Measurements from ENCODE around the gene HTR3A.

HTR3A gene

DNA sequence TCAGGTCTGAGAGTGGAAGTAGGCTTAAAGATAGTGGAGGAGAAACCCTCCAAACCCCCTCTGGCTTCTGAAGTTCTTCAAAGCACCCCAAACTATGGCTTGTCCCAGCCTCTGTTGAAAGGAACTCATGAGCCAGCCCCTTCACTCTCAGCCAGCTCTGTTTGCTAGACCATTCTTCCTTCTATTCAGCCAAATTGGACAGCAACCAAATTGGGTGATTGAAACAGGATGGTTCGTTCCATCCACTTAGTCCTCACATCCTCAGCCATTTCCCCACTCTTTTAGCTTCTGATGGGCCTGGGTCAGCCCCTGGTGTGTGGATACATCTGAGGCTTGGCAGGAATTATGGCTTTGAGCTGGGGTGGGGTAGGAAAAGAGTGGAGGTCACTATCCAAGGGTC, 4.5 kb downstream of the HTR3A start:
- no peak for DNase-seq (ENCODE audit: low spot score)

DNA sequence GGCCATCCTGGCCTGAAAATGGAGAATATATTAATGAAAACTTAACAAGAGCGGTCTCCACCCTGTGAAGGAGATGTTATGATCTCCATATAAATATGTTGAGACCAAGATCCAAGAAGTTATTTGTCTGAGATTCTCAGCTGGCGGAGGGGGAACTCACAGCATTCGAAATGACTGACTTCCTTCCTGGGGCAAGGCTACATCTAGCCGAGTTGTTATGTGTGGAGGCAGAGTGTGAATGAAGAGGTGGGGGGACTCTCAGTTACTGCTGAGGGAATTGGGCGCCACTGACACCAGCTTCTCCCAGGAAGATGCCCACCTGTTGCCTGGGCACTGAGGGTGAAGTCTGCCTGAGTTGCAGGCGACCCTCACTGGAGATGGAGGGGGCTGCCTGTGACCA, 5.9 kb downstream of the HTR3A start:
- no peak for DNase-seq (ENCODE audit: low spot score)

DNA sequence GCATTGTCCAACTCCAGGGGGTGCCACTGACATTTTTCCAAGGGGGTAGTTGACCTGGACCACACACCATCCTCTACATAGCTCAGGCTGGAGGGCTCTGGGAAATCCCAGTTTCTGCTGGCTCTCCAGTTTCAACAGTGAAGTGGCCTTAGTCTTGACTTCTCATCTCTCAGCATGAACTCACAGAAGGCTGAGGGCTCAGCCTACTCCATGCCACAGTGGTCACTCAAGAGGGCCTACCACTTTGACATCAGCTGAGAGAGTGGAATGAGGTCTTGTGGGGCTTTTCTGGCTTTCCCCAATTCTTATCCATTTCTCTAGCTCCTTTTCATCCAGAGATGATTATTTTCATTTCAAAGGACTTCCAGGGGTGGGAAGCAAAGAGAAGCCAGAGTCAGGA, 7.4 kb downstream of the HTR3A start:
- DNase-seq (ENCODE audit: low spot score): no peak

DNA sequence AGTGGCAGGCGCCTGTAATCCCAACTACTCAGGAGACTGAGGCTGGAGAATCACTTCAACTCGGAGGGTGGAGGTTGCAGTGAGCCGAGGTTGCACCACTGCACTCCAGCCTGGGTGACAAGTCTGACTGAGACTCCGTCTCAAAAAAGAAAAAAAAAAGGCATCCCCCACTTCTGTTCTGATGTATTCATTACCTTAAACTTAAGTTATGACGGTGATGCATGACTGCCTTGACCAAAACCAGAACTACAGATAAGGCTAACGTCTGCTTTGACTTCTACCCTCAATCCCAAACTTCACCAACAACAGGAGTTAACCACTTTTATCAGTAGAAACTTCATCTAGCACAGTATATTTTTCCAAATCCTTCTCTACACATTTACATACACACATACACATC, 9.9 kb downstream of the HTR3A start:
- DNase-seq (ENCODE audit: low spot score): no peak

DNA sequence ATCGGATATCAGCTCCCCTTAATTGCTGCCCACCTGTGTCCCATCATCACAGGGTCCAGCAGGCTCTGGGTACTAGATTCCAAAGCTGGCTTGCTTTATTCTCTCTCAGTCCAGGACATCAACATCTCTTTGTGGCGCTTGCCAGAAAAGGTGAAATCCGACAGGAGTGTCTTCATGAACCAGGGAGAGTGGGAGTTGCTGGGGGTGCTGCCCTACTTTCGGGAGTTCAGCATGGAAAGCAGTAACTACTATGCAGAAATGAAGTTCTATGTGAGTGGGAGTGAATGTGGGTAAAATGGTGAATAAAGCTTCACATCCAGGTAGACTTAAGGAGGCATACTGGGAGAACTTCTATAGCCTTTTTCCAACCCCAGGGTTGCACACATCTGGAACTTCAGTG, 11.0 kb downstream of the HTR3A start:
- DNase-seq (ENCODE audit: low spot score): no peak

DNA sequence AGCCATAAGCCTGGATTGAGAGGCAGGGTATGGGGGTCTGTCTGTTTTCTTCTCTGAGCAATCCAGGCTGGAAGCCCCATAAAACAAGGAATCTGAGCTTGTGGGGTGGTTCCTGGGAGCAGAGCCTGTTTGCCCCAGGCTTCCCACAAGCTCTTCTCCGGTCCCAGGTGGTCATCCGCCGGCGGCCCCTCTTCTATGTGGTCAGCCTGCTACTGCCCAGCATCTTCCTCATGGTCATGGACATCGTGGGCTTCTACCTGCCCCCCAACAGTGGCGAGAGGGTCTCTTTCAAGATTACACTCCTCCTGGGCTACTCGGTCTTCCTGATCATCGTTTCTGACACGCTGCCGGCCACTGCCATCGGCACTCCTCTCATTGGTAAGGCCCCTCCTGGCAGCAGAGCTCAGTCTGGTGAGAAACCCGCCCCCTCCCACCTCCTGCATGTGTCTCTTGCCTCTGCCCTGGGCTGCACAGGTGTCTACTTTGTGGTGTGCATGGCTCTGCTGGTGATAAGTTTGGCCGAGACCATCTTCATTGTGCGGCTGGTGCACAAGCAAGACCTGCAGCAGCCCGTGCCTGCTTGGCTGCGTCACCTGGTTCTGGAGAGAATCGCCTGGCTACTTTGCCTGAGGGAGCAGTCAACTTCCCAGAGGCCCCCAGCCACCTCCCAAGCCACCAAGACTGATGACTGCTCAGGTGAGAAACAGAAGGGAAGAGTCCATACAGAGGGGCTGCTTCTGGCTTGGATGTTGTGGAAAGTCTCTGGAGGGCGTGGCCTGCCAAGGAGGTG, 11.6 kb downstream of the HTR3A start:
- no peak for DNase-seq (ENCODE audit: low spot score)

DNA sequence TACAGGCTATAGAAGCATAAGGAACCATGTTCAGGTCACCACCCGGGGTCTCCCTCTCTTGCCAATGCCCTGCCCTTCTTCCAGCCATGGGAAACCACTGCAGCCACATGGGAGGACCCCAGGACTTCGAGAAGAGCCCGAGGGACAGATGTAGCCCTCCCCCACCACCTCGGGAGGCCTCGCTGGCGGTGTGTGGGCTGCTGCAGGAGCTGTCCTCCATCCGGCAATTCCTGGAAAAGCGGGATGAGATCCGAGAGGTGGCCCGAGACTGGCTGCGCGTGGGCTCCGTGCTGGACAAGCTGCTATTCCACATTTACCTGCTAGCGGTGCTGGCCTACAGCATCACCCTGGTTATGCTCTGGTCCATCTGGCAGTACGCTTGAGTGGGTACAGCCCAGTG, 14.5 kb downstream of the HTR3A start:
- DNase-seq (ENCODE audit: low spot score): no peak

DNA sequence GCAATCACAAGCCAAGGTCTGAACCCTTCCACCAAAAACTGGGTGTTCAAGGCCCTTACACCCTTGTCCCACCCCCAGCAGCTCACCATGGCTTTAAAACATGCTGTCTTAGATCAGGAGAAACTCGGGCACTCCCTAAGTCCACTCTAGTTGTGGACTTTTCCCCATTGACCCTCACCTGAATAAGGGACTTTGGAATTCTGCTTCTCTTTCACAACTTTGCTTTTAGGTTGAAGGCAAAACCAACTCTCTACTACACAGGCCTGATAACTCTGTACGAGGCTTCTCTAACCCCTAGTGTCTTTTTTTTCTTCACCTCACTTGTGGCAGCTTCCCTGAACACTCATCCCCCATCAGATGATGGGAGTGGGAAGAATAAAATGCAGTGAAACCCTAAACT, 15.0 kb downstream of the HTR3A start:
- no peak for DNase-seq (ENCODE audit: low spot score)

DNA sequence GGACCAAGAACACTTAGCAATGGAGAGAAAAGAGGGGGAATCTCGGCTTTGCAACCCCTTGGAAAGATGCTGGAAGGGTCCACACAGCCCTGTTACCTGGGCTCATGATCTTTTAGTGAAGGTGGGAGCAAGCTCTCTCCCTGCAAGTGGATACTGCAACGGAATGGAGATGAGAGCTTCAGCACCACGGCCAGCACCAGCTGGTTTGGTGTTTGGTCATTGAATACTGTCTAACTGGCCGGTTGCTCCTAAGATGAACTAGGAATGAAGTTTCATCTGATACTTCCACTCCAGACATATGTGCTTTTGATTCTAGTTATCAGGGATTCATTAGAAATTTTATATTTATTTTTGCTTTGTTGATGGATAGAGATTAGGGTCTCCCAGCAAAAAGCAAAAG, 16.3 kb downstream of the HTR3A start:
- no peak for DNase-seq (ENCODE audit: low spot score)

DNA sequence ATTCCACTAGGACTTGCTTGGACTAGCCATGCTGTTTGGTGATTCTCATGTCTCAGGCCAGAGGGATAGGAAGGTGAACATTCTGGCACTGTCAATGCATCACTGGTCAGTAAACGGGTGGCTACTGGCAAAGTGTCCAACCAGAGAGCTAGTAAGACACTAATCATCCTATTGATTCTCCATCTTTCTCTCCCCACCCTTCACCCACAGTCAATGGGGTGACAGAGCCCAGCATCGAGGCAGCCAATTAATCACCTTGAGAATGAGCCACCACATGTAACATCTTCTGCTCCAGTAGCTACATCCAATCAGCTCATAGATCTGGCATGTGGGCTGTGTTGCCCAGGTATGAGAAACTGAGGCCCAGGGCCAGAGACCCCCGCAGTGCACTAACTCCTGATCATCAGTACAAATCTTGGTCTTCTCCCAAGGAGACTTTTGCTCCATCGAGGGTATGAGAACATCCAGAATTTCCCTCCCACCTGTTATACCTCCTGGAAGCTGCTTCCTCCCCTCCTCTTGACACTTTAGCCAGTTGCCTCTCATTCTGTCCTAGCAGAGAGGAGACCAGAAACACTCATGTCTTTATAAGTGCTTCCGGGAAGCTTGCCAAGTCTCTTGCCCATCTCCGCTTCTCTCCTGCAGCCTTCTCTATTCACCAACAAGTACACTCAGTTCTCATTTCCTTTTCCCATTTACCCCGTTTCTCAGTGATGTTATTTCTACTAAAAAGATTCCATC, 17.0 kb downstream of the HTR3A start:
- no peak for DNase-seq (ENCODE audit: low spot score)

DNA sequence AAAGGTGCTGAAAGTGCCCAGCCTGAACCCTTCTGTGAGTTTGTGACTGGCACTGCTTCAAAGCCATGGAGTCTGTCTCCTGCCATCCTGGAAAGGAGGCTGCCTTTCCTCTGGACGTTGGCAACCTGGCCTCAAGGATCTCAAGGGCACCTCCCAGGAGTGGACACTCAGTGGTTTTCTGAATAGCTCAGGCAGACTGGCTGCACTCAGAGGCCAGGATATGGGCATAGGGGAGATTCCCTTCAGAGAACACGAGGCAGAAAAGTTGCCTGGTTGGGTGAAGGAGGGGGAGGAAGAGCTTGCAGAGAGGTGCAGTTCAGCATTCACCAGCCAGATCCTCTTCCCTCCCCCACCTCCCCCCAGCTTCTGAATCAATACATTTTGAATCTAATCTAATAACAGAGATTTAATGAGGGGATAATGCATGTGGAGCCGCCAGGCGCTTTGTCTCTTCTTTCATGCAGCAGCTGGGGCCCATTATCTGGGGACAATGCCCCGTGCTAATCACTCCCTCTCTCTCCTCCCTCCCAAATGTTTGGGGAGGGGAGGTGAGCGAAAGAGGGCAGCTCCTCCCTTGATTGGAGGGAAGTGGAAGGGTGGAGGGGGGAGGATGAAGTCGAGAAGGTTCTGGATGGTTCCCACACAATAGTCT, 17.7 kb downstream of the HTR3A start:
- DNase-seq (ENCODE audit: low spot score): no peak

DNA sequence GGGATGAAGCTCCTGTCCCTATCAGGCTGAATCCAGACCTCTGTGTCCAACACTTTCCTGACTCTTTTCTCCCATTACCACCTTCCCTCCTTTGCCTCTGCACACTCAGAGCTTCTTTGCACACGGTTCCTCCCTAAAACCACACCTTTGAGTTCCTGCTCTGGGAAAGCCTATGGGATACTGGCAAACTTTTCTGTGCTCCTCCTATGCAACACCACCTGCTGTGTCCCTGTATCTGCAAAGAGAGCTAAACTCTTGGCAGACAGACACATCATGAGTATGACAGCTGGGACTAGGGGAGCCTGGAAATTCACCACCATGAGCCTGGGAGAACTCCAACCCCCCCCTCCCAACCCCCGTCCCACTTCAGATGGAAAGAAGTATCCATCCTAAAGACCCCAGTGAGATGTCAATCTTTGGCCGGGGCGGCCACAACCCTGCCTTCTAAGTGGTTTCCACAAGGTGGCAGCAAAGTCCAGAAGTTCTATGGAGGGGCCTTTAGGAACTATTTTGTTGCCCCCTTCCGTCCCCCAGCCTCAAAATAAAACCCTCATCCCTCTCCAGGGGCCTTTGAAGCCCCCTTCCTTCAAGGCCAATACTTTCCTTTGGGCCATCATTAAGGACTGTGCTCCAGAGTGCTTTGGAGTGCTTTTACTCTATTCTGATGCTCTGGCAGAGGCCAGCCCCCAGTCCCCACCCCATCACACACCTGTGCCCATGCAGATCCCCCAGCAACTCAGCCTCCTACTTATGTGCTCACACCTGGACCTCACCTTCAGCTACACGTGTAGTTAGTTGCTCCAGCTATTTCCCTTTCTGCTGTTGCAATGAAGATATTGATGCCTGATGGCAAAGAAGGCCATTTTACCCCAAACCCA, 19.4 kb downstream of the HTR3A start:
- DNase-seq (ENCODE audit: low spot score): no peak

DNA sequence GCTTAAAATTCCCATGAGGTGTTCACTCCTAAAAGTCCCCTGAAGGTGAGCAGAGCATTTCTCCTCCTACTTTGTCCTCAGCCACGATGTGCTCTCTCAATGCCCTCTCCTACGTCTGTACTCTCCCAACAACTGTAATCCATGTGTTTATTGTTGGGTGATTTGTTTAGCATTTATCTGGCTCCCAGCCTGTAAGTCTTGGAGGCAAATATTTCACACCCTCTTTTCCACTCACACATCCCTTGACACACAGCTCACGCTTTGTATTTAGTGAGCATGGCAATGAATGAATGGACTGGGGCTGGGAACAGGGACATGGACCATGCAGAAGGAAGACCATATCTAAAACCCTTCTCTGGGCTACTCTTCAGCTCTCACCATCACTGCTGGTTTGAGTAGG, 22.6 kb downstream of the HTR3A start:
- no peak for DNase-seq (ENCODE audit: low spot score)

DNA sequence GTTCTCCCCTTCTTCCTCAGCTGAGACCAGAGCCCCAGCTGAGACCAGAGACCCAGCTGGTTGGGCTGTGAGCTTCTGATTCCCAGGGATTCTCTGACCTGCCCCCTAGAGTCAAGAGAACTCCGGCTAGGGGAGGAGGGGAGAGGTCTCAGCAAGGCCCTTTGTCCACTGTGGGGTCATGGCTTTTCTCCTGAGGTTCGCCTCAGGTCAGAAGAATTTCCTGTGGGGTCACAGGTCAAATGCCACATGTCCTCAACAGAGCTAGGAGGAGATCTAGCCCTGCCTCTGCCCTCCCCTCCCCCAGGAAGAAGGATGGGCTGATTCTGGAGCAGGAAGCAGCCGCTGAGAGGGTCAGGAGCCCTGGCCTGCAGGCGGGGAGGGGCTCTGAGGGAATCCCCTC, 23.7 kb downstream of the HTR3A start:
- DNase-seq (ENCODE audit: low spot score): no peak

DNA sequence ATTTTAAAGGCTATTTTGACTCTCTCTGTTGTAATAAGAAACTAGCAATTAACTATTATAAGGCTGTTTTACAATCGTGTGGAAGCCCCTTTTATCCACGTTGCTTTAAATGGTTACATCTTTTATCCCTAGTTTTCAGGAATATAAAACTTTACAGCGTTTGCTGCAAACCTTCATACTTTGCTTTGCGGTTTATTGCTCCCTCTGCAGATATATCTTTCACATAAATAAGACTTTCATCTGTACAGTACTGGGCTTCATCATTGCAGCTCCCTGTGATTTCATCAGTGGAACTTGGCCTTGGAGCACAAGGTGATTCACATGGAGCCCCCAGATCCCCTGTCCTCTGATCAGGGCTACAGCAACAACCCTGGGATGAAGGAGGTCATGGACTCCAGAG, 25.6 kb downstream of the HTR3A start:
- DNase-seq (ENCODE audit: low spot score): no peak

DNA sequence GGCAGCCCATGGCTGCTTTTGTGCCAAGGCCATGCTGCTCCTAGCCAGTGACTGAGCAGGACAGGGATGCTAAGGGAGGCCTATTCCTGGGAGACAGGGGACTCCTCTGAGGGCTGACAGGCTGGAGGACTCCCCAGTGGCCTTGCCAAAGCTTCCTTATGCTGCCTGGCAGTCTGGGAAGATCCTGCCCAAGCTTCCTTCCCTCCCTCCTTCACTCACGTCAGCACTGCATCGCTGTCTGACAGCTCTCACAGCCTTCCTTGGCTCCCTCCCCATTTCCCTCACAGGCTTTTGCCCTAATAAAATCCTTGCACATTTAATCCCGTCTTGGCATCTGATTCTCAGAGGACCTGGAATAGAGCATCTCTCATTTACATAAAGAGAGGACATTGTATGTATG, 26.5 kb downstream of the HTR3A start:
- no peak for DNase-seq (ENCODE audit: low spot score)

DNA sequence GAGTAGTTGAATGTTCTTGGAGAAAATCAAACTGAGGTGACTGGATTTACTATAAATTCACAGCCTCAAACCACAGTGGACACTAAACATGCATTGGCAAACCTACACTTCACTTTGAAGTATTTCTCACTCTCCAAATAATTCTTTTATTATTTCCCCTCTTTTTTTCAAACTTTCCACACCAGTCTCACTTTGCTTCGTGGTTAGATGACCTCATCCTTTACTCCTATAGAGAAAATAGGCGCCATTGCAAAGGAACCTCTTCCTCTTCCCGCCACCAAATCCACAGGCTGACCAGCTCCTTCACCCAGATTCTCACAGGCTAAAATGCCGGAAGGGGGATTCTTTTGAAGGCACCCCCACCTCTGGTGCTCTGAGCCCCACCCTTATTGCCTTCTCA, 33.4 kb downstream of the HTR3A start:
- DNase-seq (ENCODE audit: low spot score): no peak

DNA sequence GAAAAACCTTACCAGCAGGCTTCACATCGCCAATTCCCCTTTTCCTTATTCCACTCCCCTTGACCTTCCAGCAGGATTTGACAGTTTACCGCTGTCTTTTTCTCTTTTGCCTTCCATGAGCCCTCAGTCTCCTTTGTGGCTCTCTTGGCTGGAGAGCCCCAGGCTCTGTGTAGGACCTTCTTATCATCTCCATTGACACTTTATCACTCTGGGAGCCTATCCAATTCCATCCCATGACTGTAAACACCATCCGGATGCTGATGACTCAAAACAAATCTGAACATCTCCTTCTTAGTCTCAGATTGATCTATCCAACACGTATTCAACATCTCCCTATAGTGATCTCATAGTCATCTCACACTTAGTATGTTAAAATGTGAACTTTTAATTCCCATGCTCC, 36.0 kb downstream of the HTR3A start:
- no peak for DNase-seq (ENCODE audit: low spot score)

DNA sequence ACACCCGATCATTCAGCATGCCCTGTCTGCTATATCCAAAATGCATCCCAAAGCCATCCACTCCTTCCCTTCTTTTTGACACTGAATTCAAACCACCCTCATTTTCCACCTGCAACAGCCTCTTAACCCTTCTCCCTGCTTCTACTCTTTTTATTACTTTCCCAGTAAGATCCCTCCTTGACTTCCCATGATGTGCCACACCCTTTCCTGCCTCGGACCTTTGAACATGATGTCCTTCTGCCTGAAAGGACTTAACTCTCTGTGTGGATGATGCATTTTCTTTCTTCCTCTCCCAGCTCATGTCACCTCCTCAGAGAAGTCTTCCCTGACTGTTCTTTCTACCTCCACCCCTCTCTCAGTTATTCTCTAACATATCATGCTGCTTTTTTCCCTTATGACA, 36.5 kb downstream of the HTR3A start:
- DNase-seq (ENCODE audit: low spot score): no peak

DNA sequence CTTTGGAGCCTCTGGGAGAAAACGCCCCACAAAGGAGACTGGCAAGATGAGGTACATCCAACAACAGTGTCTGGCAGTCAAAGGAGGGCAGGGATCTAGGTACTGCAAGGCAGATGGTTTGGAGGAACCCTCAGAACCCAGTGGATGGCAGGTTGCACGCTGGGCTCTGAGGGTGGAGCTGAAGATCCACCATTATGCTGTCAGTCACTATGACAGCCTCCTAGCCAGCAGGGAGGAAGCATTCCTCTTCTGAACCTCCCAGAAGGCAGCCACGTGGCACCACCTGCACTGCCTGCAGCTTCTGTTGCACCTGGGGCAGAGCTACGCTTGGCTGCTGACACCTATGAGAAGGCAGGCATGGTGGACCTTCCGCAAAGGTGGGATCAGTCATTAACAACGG, 40.2 kb downstream of the HTR3A start:
- DNase-seq (ENCODE audit: low spot score): no peak

DNA sequence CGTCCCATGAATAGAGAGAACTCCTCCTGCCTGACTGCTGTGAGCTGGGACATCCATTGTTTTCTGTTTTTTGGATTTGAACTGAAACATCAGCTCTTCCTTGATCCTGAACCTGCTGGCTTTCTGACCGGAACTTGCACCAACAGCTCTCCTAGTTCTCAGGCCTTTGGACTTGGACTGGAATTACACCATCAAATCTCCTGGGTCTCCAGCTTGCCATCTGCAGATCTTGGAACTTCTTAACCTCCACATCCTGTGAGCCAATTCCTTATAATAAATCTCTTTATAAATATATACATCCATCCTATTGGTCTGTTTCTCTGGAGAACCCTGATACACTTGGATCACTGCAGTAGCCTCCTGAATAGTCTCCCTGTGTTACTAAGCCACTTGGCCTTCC, 42.1 kb downstream of the HTR3A start:
- DNase-seq (ENCODE audit: low spot score): no peak

DNA sequence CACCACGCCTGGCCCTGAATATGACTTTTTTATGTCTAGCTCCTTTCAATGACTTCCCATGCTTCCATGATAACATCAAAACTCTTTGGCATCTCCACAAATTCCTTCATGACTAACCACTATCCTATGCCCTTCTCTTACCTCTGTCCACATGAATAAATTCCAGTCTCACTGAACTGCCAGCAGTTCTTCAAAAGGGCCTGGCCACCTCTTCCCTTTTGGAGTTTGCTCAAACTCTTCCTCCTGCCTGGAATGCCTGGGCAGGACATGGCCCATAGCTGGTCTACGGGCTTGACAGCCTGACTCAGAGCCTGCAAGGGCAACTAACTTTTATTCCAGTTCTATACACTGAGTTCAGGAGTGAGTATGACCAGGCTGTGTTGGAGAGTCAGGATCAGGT, 42.8 kb downstream of the HTR3A start:
- DNase-seq (ENCODE audit: low spot score): no peak

All from left forelimb (tissue), 1 donor.